Suprapubic skin (tissue), 4 donors: ENCODE measurements around the gene MPDZ.

Experiments
- POLR2A ChIP-seq, 2 donors: fragments of 450-650 bp; IDR thresholded peaks; one replicate each; pipeline ENCODE4 v1.6.1; 2017; ENCODE audit warnings: antibody characterized with exemption in 2 of 2, mild to moderate bottlenecking in 2 of 2, moderate library complexity in 2 of 2
- POLR2AphosphoS5 ChIP-seq, 3 donors: sonication (generic); formaldehyde crosslinking; IDR thresholded peaks; one replicate each; pipeline ENCODE4 v1.6.1; 2017; ENCODE audit warnings: antibody characterized with exemption in 3 of 3
- TF ChIP-seq, protein P1 (sequence below), 2 donors: fragments of 200-600 bp in 1 of 2; fragments of 450-650 bp in 1 of 2; sonication (generic) in 1 of 2; IDR thresholded peaks; one replicate each; pipeline ENCODE4 v1.5.1; 2016 to 2019; ENCODE audit warnings: antibody characterized with exemption in 2 of 2, mild to moderate bottlenecking in 1 of 2, moderate library complexity in 1 of 2

DNA sequence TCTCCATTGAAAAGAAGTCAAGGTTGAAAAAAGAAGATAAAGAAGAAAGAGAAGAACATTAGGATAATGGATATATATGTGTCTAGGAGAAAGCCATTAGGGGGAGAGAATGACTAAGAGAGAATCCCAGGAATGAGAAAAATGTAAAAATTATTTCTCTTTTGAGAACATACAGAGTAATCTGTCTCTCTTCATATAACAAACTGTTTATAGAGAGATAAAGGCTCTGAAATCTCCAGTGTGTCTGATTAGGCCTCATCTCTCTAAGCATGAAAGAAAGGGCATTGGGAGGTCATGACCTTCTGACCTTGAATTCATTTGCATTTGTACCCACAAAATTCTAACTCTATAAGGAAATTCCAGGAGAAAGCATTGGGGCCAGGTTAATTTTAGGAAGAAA, 3.5 kb upstream of the MPDZ start:
- TF ChIP-seq, protein P1, sequence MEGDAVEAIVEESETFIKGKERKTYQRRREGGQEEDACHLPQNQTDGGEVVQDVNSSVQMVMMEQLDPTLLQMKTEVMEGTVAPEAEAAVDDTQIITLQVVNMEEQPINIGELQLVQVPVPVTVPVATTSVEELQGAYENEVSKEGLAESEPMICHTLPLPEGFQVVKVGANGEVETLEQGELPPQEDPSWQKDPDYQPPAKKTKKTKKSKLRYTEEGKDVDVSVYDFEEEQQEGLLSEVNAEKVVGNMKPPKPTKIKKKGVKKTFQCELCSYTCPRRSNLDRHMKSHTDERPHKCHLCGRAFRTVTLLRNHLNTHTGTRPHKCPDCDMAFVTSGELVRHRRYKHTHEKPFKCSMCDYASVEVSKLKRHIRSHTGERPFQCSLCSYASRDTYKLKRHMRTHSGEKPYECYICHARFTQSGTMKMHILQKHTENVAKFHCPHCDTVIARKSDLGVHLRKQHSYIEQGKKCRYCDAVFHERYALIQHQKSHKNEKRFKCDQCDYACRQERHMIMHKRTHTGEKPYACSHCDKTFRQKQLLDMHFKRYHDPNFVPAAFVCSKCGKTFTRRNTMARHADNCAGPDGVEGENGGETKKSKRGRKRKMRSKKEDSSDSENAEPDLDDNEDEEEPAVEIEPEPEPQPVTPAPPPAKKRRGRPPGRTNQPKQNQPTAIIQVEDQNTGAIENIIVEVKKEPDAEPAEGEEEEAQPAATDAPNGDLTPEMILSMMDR (IDR thresholded peaks at IDR 0.05) = no peak
- TF ChIP-seq POLR2A (IDR thresholded peaks at IDR 0.05) (no peak), POLR2AphosphoS5 (IDR thresholded peaks at IDR 0.05) (no peak)
